Measurements from ENCODE around the gene MKRN3.

MKRN3 gene

GRCh38 chr15:23565395-23566070 is at the start of gene MKRN3:
MKRN3 (plus strand) TSS chr15:23565674; CDS start chr15:23565783, 109 bp downstream.
- DNase-seq, result peak in 1 of 2 donors; percentile 47

- no peak for DNase-seq
Measured at GRCh38 chr15:23516866-23517265, 48.6 kb upstream of the MKRN3 start.

DNA sequence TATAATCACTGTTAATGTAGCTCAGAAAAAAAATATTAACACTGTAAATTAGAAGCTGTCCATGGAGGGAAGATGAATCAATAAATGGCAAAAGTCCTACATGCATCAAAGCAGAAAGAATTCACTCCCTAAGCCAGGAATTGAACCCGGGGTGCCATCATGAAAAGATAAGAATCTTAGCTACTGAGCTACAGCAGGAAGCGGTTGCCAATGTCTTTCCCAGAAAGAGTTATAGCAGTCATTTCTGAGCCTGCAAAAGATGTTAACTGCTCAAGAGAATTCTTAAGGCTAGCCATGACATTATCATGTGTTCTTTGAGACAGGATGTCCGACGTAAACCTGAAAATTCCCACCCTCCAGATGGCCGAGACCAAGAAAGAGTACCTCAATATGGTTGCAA is 47.4 kb upstream of the MKRN3 start:
- DNase-seq, result no peak

GRCh38 chr15:23524816-23525215 is 40.7 kb upstream of the MKRN3 start:
- DNase-seq, result no peak

- no peak for DNase-seq
Measured at GRCh38 chr15:23529891-23530290, 35.6 kb upstream of the MKRN3 start.

- no peak for DNase-seq
Measured at GRCh38 chr15:23532024-23532423, 33.5 kb upstream of the MKRN3 start.

DNA sequence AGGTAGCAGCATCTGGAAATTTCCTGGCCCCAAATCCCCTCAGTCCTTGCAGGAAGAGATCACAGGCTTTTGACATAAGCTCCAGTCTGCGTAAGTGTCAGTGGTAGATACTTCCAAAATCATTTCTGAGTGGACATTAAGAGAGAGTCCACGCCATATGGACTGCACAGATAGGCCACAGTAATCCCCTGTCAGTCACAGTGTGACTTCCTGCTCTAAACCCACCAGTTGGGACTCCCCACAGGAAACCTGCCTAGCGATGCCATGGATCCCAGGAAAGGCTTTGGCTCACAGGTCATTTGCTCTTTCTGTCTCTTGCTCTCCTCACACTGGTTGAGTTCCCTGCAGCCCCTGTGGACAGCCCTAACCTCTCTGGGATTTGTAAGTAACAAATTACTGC is 28.8 kb upstream of the MKRN3 start:
- DNase-seq, result no peak

DNA sequence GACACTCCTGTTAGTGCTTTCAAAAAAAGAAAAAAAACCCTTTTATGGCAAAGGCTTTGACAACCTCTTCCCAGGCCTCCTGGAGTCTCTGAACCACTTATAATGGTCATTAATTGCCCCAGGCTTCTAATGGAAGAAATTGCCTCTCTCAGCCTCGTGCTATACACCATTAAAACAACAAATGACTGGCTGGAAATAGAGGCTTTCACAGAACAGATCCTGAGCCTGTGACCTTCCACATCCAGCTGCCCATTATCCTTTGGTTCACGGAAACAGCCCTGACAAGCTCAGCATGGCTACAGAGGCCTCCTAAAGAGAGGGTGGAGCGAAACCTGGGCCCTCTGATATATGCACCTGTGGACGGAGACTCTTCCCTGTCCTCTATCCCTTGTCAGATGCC is 26.8 kb upstream of the MKRN3 start:
- DNase-seq, result no peak

- no peak for DNase-seq
Measured at GRCh38 chr15:23539892-23540291, 25.6 kb upstream of the MKRN3 start.

DNA sequence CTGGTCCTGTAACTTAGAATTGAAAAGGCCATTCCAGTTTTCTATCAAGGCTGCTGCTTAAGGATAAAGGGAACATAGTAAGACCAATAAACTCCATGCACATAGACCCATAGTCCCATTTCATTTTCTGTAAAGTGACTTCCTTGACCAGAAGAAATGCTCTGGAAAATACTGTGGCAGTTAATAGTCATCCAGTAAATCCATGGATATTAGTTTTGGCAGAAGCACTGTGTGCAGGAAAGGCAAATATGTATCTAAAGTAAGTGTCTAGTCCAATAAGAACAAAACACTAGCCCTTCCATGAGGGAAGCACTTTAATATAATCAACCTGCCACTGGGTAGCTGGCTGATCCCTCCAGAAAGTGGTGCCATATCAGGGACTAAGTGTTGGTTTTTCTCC is 19.3 kb upstream of the MKRN3 start:
- no peak for DNase-seq

GRCh38 chr15:23548071-23548470 is 17.4 kb upstream of the MKRN3 start:
- DNase-seq, result no peak

- DNase-seq, result no peak
Measured at GRCh38 chr15:23561914-23562313, 3.6 kb upstream of the MKRN3 start.

- DNase-seq, result no peak
Measured at GRCh38 chr15:23564821-23565394, 566 bp upstream of the MKRN3 start.

GRCh38 chr15:23566071-23566554 is 639 bp downstream of the MKRN3 start:
- DNase-seq, result peak; percentile 20 to 41

GRCh38 chr15:23566651-23567050 is 1.2 kb downstream of the MKRN3 start:
- no peak for DNase-seq

DNA sequence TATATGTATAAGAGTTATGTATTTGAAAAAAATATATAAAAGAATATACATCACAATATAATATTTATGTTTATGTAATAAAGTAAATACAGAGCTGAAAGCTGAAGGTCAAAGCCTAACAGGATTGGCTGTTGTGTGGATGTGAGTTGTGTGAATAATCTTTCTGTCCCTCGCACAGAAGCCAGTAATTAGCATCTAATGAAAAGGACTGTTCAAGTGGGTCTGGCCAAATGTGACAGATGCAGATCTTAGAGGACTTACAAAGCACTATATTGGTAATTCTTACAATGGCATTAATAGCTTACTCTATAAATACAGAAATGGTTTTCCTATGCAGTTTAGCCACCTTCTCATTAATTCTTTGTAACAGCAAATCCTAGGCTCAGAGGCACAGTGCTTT is 2.4 kb downstream of the MKRN3 start:
- DNase-seq, result no peak

DNA sequence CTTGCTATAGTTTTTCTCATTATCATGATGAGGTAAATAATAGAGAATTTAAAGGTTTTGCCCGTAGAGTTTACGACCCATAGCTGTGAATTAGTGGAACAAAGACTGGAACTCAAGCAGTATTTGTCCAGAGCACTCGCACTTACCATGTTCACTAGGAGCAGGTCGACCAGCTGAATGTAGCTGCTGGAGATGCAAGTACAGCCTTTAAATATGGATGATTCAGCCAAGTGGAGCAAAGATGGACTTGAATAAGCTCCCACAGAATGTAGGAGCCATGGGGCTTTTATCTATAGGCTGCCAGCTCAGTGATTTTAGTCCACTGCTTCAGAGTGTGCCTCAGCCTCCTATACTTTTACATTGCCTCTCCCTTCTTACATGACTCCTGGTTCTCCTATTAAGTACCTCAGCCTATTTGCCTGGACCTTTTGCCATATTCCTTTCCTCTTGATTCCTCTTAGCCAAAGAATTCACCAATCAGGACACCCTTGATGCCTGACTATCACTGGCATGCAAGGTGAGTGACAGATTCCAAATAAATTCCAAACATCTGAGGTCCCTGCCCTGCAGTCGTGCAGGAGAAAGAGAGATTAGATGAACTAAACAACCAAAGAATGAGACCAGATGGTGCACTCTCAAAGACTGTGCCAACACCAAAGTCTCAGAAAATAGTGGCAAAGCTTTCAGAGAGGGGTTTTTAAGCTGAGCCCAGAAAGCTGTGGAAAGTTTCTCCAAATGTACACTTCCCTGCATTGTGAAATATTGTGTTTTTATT is 3.9 kb downstream of the MKRN3 start:
- no peak for DNase-seq

GRCh38 chr15:23570486-23570885 is 5.0 kb downstream of the MKRN3 start:
- DNase-seq, result no peak

GRCh38 chr15:23572844-23573243 is 7.4 kb downstream of the MKRN3 start:
- no peak for DNase-seq

GRCh38 chr15:23574742-23575141 is 9.3 kb downstream of the MKRN3 start:
- DNase-seq, result no peak

- no peak for DNase-seq
Measured at GRCh38 chr15:23576061-23576460, 10.6 kb downstream of the MKRN3 start.

DNA sequence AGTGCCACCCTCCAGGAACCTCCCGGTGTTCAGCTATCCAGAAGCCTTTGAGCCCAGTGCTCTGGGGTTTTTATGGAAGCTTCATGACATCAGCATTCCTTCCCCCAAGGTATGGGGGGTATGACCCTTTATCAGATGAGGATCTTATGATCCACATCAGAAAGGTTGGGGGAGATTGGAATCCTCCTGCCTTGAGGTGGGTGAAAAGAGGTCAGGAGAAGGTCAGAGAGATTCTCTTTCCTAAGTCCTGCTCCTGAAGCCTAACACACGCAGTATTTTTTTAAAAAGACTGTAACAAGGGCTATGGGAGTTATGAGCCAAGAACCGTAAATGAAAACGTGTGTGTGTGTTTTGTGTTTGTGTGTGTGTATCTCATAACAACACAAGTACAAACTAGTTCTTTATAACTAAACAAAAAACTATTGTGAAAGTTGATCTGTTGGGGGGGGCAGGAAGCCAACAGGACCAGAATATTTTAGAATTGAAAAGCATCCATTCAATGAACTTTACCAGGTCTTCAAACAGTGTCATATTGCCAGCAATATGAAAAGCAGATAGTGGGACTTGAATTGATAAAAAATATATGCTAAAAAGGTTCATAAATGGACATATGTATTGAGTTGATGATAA is 13.2 kb downstream of the MKRN3 start:
- no peak for DNase-seq

- DNase-seq, result no peak
Measured at GRCh38 chr15:23588268-23588667, 22.8 kb downstream of the MKRN3 start.

GRCh38 chr15:23589012-23589411 is 23.5 kb downstream of the MKRN3 start:
- DNase-seq, result no peak

Data from CD4-positive, alpha-beta T cell treated with Interferon alpha-2 for 1 hour (primary cell).